Activated T-cell treated with anti-CD3 and anti-CD28 coated beads for 4 hours (primary cell): ENCODE data around the gene OR8K1.

Experiments
- DNase-seq: peaks from one replicate; pipeline ENCODE4 v3.0.0-alpha.2; 2020

OR8K1 gene

GRCh38 chr11:56345739-56346138, at the start of gene OR8K1:
OR8K1 (plus strand) TSS chr11:56346039; CDS start chr11:56346039, 0 bp downstream.
- no peak for DNase-seq

- no peak for DNase-seq
These were observed 48.9 kb upstream of the OR8K1 start for GRCh38 chr11:56296898-56297297.

GRCh38 chr11:56307836-56308235, 38.0 kb upstream of the OR8K1 start:
- no peak for DNase-seq

- DNase-seq: no peak
These were observed 31.0 kb upstream of the OR8K1 start, which contains the start of gene OR8K3 for GRCh38 chr11:56314844-56315243. OR8K3 (plus strand) TSS chr11:56315144; CDS start chr11:56318307, 3,163 bp downstream.

GRCh38 chr11:56331861-56332491, 13.9 kb upstream of the OR8K1 start:
- no peak for DNase-seq

GRCh38 chr11:56333156-56333555, 12.7 kb upstream of the OR8K1 start:
- no peak for DNase-seq

- DNase-seq: no peak
These were observed 5.5 kb upstream of the OR8K1 start for GRCh38 chr11:56340289-56340688.

- DNase-seq: no peak
These were observed 8.2 kb downstream of the OR8K1 start, which contains the start of gene OR8J1 for GRCh38 chr11:56353991-56354390. OR8J1 (plus strand) TSS chr11:56354291; CDS start chr11:56360247, 5,956 bp downstream.

GRCh38 chr11:56375324-56375723, 29.5 kb downstream of the OR8K1 start, which contains the start of gene OR8U1:
OR8U1 (plus strand) TSS chr11:56375624; CDS start chr11:56375624, 0 bp downstream.
- no peak for DNase-seq

GRCh38 chr11:56380120-56380519, 34.3 kb downstream of the OR8K1 start:
- DNase-seq: no peak

- DNase-seq: no peak
These were observed 48.5 kb downstream of the OR8K1 start for GRCh38 chr11:56394381-56394780.

- DNase-seq: no peak
These were observed 50.2 kb downstream of the OR8K1 start for GRCh38 chr11:56396047-56396446.
